ENCODE results near the gene ART1.
A peak's percentile ranks its signal among the peaks of the same experiment; 100 is the strongest.

ART1 gene

DNA sequence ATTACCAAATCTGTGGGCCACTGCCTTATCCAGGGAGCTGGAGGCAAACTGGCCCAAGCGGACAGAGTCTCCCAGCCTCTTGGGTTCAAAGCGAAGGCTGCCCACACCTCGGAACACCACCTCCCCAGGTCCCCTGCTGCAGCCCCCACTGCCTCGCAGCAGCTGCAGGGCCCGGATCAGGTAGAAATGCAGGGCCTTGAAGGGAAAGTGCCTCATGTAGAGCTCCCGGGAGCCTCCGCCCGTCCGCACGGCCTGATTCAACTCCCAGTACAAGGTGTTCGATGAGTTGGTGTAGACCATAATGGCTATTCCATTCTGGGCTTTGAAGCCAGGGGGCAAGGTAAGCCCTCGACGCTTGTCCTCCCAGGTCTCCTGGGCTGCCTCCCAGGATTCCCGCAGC, 5.1 kb upstream of the ART1 start:
- TF ChIP-seq USF1 (IDR thresholded peaks at IDR 0.05) (no peak), ZBTB7A (IDR thresholded peaks at IDR 0.05; ENCODE audit: low read depth) (no peak), FOXM1 (IDR thresholded peaks at IDR 0.05; ENCODE audit: borderline replicate concordance, low read depth) (no peak), CREB1 (IDR thresholded peaks at IDR 0.05; ENCODE audit: low read depth) (no peak), REST (IDR thresholded peaks at IDR 0.05; ENCODE audit: low read depth) (no peak), EP300 (IDR thresholded peaks at IDR 0.05; ENCODE audit: borderline replicate concordance) (no peak), EGR1 (IDR thresholded peaks at IDR 0.05) (no peak), RAD21 (IDR thresholded peaks at IDR 0.05; ENCODE audit: low read depth) (no peak), CEBPB (IDR thresholded peaks at IDR 0.05) (no peak), TCF12 (IDR thresholded peaks at IDR 0.05; ENCODE audit: low read depth) (no peak), TEAD4 (IDR thresholded peaks at IDR 0.05) (no peak), NFIC (IDR thresholded peaks at IDR 0.05) (no peak)
- TF ChIP-seq, protein P1, sequence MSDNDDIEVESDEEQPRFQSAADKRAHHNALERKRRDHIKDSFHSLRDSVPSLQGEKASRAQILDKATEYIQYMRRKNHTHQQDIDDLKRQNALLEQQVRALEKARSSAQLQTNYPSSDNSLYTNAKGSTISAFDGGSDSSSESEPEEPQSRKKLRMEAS (IDR thresholded peaks at IDR 0.05): no peak

DNA sequence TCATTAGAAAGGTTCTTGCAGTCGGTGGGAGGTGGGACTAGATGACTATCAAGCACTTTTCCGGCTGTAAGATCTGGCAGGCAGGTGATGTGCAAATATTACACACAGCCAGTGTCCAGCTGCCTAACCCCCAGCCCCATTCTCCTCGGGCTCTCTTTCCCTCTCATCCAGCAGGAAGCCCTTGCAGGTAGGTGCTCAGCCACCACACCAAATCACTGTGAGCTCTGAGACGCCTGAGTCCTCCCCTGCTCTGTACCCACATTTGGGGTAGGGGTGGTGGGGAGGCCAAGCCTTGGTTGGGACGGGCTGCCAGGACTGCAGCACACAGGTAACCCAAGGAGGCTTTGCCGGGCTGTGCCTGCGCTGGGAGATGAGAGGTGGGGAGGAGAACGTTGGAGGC, 3.7 kb upstream of the ART1 start:
- no peak for TF ChIP-seq CREB1 (IDR thresholded peaks at IDR 0.05; ENCODE audit: low read depth)
- TF ChIP-seq, protein P1 (IDR thresholded peaks at IDR 0.05): no peak
- TF ChIP-seq TEAD4 (IDR thresholded peaks at IDR 0.05): no peak
- TF ChIP-seq TAF1 (IDR thresholded peaks at IDR 0.05; ENCODE audit: low read depth): no peak
- no peak for TF ChIP-seq RAD21 (IDR thresholded peaks at IDR 0.05; ENCODE audit: low read depth)
- no peak for TF ChIP-seq TCF12 (IDR thresholded peaks at IDR 0.05; ENCODE audit: low read depth)
- no peak for TF ChIP-seq YY1 (IDR thresholded peaks at IDR 0.05; ENCODE audit: low read depth)
- TF ChIP-seq CEBPB (IDR thresholded peaks at IDR 0.05): no peak
- no peak for TF ChIP-seq FOXM1 (IDR thresholded peaks at IDR 0.05; ENCODE audit: borderline replicate concordance, low read depth)
- no peak for TF ChIP-seq EP300 (IDR thresholded peaks at IDR 0.05; ENCODE audit: borderline replicate concordance)
- no peak for TF ChIP-seq EGR1 (IDR thresholded peaks at IDR 0.05)
- no peak for TF ChIP-seq USF1 (IDR thresholded peaks at IDR 0.05)
- no peak for TF ChIP-seq ZBTB7A (IDR thresholded peaks at IDR 0.05; ENCODE audit: low read depth)
- TF ChIP-seq NFIC (IDR thresholded peaks at IDR 0.05): no peak
- TF ChIP-seq REST (IDR thresholded peaks at IDR 0.05; ENCODE audit: low read depth): no peak

GRCh38 chr11:3641701-3642070, 3.2 kb upstream of the ART1 start, which contains the start of gene ART5:
ART5 (minus strand) TSS chr11:3641992; CDS start chr11:3641862, 130 bp downstream.
- TF ChIP-seq CREB1 (IDR thresholded peaks at IDR 0.05; ENCODE audit: low read depth): no peak

- TF ChIP-seq, protein P1 (IDR thresholded peaks at IDR 0.05): peak; percentile 62
- TF ChIP-seq ZBTB7A (IDR thresholded peaks at IDR 0.05; ENCODE audit: low read depth) (peak; percentile 97), USF1 (IDR thresholded peaks at IDR 0.05) (peak; percentile 83), CEBPB (IDR thresholded peaks at IDR 0.05) (no peak)
Observed at GRCh38 chr11:3642071-3642951, 2.6 kb upstream of the ART1 start.

DNA sequence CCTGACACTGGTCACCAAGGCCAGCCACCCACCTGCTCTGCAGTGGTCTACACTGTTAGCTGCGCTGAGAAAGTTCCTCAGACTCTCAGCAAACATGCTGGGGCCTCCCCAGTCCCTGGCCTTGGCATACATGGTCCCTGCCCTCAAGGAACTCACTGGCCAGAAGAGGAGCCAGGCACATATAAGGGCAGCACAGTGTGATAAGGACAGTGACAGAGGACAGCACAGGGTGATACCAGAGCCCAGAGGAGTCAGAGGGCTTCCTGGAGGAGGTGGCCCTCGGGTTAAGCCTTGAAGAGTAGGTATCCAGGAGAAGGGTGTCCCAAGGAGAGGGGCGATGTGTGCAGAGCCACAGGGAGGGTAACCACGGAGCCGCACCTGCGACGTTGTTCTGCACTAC, 624 bp downstream of the ART1 start:
- TF ChIP-seq REST (IDR thresholded peaks at IDR 0.05; ENCODE audit: low read depth) (no peak), EP300 (IDR thresholded peaks at IDR 0.05; ENCODE audit: borderline replicate concordance) (no peak), TEAD4 (IDR thresholded peaks at IDR 0.05) (no peak), RAD21 (IDR thresholded peaks at IDR 0.05; ENCODE audit: low read depth) (no peak), USF1 (IDR thresholded peaks at IDR 0.05) (no peak), NFIC (IDR thresholded peaks at IDR 0.05) (no peak), CEBPB (IDR thresholded peaks at IDR 0.05) (no peak), EGR1 (IDR thresholded peaks at IDR 0.05) (no peak), CREB1 (IDR thresholded peaks at IDR 0.05; ENCODE audit: low read depth) (no peak), TCF12 (IDR thresholded peaks at IDR 0.05; ENCODE audit: low read depth) (no peak), YY1 (IDR thresholded peaks at IDR 0.05; ENCODE audit: low read depth) (no peak), ZBTB7A (IDR thresholded peaks at IDR 0.05; ENCODE audit: low read depth) (no peak), FOXM1 (IDR thresholded peaks at IDR 0.05; ENCODE audit: borderline replicate concordance, low read depth) (no peak), TAF1 (IDR thresholded peaks at IDR 0.05; ENCODE audit: low read depth) (no peak)
- TF ChIP-seq, protein P1 (IDR thresholded peaks at IDR 0.05): no peak
